ENCODE measurements around the gene MAN2A2.
A peak's percentile ranks its signal among the peaks of the same experiment; 100 is the strongest.
"Not testable (repeated sequence)": the region's sequence is repeated elsewhere in the genome, so short reads cannot be mapped to it uniquely, and the experiment has no call there.

The MAN2A2 gene

DNA sequence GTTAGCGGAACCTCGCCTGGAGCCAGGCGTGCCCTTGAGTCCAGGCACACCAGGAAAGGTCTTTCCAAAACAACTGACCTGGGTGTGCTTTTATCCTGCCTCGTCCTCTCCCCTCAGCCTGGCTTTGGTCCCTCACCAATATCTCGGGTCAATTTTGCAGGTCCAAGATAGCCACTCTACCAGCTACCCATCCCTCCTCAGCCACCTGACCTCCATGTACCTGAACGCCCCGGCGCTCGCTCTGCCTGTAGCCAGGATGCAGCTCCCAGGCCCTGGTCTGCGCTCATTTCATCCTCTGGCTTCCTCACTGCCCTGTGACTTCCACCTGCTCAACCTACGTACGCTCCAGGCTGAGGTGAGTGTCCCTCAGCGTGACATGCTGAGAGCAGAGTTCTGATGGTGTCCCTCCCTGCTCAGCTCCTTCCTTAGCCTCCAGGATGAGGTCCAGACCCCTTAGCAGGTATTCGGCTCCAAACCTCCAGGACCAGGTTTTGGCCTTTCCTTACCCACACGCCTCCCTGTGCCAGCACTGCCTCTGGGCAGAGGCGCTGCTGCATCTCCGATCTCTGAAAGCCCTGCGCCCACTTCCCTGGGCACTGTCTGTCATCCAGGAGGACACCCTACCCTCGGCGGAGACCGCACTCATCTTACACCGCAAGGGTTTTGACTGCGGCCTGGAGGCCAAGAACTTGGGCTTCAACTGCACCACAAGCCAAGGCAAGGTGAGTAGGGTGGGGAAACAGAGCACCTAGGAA lies 15.1 kb downstream of the MAN2A2 start:
- DNase-seq (ENCODE audit: low read depth in 2 of 2) = no peak

DNA sequence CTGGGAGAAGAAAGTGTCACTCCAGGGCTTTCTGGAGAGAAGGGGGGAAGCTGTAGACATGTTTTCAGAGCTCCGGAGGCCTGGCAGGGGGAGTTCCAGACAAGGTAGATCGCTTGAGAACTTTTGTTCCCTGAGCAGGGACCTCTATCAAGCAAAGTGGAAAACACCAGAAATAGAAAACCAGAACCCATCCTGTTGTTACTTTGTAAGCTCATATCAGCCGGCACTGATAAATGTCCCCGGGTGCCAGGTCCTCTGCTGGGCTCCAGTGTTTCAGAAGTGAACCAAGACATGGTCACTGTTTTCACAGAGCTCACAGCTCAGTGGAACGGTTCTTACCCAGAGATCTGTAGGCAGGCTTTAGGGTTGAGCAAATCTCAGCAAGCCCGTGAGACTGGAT lies 15.7 kb downstream of the MAN2A2 start:
- no peak for DNase-seq (ENCODE audit: low read depth in 2 of 2)

DNA sequence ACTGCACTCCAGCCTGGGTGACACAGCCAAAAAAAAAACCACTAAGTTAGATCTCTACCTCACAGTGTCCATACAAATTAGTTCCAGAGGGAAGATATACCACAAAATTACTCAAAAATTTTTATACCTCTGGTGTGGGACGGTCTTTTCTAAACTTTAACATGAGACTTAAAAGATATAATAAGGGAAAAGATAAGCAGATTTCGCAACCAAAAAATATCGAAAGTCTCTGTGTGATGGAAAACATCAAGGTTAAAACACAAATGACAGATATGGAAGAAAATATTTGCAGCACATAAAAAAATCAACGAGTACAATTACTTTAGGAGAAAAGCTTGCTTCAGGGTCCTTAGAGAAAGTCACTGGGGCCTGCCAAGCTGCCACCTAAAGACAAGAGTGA lies 18.8 kb downstream of the MAN2A2 start:
- DNase-seq (ENCODE audit: low read depth in 2 of 2) = no peak

DNA sequence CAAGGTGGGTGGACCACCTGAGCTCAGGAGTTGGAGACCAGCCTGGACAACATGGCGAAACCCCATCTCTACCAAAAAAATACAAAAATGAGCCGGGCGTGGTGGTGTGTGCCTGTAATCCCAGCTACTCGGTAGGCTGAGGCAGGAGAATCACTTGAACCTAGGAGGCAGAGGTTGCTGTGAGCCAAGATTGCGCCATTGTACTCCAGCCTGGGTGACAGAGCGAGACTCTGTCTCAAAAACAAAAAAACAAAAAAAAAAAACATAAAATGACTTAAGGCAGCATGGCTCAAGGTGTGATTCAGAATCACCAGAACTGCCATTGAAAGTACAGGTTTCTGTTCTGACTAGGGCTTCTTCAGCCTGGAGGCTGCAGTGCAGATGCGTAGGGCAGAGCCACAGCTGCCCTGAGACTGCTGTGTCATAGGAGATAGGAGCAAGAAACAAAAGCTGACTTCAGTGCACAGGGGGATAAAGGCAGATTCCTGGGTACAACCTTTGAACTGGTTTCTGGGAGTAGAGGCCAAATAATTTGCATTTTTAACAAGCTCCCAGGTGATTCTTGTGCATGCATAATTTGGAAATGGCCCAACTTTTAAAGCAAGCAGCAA lies 19.7 kb downstream of the MAN2A2 start:
- not testable (repeated sequence) for DNase-seq (ENCODE audit: low read depth in 2 of 2)

DNA sequence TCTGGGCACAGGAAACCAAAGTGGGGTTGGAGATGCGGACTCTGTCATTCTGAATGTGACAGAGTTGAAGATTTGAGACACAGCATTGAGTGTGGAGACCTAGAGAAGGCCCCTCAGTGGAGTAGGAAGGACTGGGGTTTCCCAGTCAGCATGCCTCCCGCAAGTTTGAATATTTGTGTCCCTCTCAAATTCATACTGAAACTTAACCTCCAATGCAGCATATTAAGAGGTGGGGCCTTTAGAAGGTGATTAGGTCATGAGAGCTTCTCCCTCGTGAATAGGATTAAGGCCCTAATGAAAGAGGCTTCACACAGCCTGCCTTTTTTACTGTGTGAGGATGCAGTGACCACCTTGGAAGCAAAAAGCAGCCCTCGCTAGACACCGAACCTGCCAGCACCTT lies 21.3 kb downstream of the MAN2A2 start:
- no peak for DNase-seq (ENCODE audit: low read depth in 2 of 2)

DNA sequence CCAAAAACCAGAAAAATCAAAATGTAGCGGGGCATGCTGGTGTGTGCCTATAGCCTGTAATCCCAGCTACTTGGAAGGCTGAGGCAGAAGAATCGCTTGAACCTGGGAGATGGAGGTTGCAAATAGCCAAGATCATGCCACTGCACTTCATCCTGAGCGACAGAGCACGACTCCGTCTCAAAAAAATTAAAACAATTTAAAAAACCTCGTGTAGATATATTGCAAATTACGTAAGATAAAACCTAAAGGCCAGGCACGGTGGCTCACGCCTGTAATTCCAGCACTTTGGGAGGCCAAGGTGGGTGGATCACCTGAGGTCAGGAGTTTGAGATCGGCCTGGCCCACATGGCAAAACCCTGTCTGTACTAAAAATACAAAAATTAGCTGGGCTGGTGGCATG lies 23.7 kb downstream of the MAN2A2 start:
- not testable (repeated sequence) for DNase-seq (ENCODE audit: low read depth in 2 of 2)

DNA sequence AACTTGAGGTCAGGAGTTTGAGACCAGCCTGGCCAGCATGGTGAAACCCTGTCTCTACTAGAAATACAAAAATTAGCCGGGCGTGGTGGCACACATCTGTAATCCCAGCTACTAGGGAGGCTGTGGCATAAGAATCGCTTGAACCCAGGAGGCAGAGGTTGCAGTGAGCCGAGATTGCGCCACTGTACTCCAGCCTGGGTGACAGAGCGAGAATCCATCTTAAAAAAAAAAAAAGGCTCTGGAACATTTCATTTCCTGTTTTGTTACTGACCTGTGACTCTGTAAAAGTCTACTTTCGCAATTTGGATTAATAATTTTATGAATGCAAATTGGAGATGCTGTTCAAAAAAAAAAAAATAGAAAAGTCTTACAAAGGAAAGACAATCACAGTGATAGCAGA lies 25.0 kb downstream of the MAN2A2 start:
- DNase-seq (ENCODE audit: low read depth in 2 of 2) = not testable (repeated sequence)

DNA sequence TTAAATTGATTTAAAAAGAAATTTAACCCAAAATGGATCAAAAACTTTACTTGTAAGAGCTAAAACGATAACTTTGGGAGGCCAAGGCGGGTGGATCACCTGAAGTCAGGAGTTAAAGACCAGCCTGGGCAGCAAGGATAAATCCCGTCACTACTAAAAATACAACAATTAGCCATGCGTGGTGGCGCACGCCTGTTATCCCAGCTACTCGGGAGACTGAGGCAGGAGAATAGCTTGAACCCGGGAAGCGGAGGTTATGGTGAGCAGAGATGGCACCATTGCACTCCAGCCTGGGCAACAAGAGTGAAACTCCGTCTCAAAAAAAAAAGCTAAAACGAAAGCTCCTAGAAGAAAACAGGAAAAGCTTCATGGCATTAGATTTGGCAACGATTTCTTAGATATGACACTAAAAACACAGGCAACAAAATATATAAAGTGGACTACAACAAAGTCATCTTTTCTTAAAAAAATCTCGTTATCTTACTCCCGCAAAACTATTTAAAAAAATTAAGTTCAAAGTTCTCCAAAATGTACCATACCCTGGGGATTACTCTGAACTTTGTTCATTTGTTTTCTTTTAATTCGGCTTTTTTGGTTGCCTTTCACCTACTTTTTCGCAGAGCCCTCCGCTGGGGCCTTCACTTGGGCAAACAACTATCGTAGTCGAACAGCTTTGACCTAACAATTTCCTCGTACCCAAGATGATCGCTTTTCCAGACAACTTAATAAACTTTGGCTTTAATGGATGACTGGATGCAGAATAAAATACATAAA lies 26.3 kb downstream of the MAN2A2 start:
- DNase-seq (ENCODE audit: low read depth in 2 of 2) = no peak

DNA sequence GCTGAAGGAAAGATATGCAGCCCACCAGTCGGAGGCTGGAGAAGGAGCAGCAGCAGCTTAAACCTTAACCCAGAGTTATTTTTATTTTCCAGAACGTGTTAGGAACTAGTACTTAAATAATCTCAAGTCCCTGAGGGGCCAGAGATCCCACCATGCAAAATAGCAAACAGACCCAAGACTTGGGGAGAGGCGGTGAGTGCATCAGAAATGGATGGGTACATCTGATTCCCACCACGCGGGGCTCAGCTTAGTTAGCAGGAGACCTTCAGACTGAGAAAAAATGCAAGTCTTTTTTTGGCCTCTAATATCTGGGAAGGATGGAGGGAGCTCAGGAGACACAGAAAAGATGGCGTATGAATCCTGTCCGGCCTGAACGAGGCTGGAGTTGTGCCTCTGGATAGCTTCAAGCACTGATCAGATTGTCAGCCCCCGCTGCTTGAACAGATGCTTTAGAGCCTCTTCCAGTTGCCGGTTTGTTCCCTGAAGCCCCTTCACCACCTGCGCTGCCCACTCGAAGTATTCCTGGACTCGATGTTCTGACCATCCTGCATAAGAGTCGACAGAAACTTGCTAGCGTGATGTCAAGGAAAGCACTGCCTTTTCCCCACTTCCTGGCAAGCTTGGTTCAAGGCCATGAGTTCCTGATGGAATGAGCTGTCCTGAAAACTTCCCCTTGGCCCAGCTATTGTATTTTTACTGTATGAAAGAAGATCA lies 27.9 kb downstream of the MAN2A2 start:
- no peak for DNase-seq (ENCODE audit: low read depth in 2 of 2)

DNA sequence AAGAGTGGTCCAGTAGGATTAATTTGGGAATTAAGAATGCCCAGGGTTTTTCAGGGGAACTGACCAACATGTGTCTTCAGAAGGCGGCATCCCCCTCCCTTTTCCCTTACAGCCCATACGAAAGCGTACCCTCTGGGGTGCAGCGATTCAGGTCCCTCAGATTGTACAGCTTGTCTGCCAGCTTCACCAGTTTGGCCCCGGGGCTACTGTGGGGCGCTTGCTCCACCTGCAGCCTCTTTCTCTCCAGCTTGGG lies 28.4 kb downstream of the MAN2A2 start:
- DNase-seq (ENCODE audit: low read depth in 2 of 2) = no peak

DNA sequence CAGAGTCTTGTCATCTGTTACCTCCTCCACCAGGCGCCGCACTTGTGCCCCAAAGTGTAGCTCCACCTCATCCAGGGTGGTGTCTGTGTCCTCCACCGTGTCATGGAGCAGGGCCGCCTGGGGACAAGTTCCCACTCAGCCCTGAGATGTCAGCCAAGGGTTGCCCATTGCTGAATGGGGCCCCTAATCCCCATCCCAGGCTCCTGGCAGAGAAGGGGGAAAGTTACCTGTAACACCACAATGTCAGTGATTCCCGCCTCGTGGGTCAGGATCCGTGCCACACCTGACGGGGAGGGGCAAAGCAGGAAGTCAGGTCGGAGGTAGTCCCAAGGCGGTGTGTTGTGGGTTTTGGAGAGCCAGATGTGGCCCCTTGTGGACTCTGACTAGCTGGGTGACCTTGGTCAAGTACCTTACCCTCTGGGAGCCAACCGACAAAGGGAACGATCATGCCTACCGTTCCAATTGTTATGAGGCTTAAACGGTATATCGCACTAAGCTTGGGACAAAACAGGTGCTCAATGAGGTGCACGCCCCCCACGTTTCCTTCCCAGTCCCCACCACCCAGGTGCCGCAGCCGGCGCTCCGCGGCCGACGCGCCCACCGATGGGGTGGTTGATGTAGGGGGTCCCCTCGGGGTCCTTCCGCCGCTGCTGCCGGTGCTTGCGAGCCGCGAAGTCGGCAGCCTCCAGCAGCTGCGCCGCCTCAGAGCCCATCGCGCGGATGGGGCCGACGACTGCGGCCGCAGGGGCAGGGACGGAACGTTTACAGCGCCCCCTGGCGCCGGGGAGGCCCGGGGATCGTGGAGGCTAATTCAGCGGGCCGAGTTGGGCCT lies 28.9 kb downstream of the MAN2A2 start, which contains the start of gene HDDC3:
TSS of gene HDDC3 (minus strand) at position 722 of the 832 bp plus-strand sequence. CDS start at position 713, 9 bp downstream.
- peak; percentile 74 to 93 for DNase-seq (ENCODE audit: low read depth in 2 of 2)

DNA sequence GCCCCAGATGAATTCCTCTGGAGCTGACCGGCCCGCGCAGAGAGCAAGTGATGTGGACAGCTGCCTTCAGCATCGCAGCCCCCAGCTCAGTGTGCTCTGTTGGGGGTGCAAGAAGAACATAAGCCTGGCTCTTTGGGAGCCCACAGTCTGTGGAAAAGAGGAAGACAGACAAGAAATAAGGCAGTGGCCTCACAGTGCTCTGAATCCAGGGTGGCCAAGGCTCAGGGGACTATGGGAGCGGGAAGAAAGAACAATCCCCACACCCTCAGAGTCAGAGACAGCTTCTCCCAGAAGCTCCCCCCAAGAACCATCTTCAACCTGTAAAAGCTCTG lies 29.5 kb downstream of the MAN2A2 start:
- DNase-seq (ENCODE audit: low read depth in 2 of 2) = no peak

DNA sequence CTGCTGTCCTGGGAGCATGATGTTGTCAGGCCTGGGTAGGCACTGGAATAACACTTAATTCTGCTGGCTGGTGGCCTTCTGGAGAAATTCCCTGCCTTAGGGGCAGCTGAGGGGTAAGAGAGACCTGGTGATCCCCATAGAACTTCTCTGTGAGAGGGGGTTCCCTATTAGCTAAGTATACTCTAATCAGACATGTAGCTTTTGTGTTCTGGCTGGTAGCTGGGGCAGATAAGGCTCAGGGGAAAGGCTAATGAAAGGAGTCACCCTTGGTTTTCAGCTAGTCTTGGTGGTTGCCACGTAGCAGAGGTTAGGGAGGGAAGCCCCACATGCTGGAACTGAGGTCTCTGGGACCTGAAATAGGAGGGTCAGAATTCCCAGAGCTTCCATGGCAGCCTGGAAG lies 30.2 kb downstream of the MAN2A2 start:
- DNase-seq (ENCODE audit: low read depth in 2 of 2) = no peak

DNA sequence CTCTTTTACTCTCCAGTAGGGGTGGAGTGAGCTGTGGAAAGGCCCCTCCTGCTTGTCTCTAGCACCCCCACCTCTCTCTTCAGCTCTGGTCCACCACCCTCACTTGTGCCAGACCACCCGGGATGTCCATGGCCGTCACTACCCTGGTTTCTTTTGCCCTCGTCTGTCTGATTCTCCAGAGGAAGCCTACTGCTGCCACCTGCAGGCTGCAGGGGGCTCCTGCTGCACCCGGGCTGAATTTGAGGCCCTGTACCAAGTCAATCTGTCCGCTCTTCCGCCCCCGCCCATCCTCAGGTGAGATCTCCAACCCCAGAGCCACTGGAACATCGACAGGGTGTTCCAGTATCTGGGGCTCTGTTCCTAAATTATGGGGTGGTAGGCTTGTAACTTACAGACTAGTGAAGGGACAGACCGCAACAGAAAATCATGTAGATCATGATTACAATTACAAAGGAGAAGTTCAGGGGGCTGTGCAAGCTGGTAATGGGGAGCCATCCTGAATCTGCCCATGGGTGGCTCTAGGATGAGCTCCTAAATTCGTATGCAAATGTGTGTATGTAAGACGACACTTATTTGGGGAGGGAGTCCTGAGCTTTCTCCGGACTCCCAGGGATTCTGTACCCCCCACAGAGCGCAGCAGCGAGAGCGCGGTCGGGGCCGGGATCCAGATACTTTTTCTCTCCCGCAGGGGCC lies 31.3 kb downstream of the MAN2A2 start:
- peak; percentile 60 to 72 for DNase-seq (ENCODE audit: low read depth in 2 of 2)

DNA sequence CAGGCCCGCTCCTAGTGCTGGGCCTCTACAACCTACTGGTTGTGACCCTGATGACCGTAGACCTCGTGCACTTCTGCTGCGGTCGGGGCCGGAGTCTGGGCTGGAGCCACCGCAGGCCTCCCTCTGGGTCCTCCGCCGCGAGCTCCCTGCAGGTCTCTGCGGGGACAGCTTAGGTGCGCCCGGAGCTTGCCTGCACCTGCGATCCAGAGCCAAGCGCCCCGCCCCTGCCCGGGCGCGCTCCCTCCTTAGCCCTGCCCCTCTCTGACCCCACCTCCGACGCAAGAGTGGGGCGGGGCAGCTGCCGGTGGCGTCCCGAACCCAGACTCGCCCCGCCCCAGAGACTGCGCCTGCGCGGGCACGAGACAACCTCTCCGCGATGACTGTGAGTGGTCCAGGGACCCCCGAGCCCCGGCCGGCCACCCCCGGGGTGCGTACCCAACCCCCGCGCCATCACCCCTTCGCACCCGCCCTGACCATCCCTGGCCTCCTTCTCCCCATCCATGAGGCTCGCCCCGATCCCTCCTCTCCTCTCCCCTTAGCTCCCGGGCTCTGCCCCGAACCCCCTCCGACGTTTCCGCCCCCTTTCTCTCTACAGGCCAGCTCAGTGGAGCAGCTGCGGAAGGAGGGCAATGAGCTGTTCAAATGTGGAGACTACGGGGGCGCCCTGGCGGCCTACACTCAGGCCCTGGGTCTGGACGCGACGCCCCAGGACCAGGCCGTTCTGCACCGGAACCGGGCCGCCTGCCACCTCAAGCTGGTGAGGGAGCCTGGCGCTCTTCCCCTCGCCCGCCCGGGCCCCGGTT lies 32.0 kb downstream of the MAN2A2 start, which contains the start of gene UNC45A:
TSS of gene UNC45A (plus strand) at position 337 of the 803 bp plus-strand sequence. CDS start at position 377, 40 bp downstream.
- DNase-seq (ENCODE audit: low read depth in 2 of 2) = peak; percentile 92 to 96

DNA sequence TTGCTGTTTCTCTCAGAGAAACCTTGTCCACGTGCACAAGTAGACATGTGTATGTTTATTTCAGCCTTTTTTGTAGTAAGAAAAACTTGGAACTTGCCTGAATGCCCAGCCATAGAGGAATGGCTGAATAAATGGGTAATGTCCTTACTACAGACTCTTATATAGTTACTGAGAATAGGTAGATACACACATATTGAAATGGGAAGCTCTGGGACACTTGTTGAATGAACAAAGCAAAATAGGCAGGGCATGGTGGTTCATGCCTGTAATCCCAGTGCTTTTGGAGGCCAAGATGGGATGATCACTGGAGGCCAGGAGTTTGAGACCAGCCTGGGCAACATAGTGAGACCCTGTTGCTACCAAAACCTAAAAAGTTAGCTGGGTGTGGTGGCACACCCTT lies 33.7 kb downstream of the MAN2A2 start:
- DNase-seq (ENCODE audit: low read depth in 2 of 2) = no peak

DNA sequence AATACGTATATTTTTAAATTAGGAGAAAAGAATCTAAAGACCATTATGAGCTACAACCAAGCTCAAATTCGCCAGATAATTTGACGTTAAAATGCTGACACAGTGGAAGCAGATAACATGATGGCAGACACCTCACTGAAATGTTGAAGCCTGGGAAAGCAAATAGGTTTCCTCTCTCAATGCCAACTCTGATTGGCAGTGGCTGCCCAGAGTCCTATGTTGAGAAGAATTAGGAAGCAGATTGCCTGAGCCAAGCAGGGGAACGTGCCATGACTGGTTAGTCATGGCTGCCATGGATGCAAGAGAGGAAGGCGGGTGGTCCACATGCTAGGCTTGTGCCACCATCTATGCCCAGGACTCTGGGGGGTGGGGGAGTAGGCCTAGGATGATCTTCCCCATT lies 35.2 kb downstream of the MAN2A2 start:
- DNase-seq (ENCODE audit: low read depth in 2 of 2) = no peak

DNA sequence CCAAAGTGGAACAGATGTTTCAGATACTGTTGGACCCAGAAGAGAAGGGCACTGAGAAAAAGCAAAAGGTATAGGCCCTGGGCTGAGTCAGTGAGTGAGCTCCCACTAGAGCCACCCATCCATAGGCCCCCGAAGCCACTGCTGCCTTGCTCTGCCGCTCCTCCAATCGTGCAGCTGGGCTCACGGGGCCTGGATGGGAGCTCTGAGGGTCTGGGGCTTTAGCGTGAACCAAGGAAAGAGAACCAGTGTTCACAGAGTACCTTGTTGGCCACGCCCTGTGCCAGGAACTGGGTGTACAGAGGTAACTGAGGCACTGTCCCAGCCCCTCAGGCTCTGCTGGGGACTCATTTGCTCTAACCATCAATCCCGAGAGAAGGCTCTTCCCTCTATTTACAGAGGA lies 36.7 kb downstream of the MAN2A2 start:
- no peak for DNase-seq (ENCODE audit: low read depth in 2 of 2)

DNA sequence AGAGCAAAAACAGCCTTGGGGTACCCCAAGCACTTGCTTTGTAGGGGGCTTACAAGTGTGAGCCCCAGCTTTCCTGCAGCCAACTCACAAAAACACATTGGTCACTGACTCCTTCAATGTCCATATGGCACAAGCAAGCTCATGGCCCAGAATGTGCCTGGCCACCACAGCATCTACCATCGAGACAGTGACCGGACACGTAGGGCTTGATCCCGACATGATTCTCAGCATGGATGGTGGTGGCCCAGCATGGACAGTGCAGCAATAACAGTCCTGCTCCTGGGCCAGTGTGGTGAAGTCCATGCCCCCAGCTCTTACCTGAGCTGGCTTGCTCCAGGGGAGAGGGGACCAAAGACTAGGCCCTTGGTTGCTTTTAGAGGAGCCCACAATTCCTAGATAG lies 37.9 kb downstream of the MAN2A2 start:
- DNase-seq (ENCODE audit: low read depth in 2 of 2) = no peak

All from stimulated activated CD4-positive, alpha-beta T cell treated with anti-CD3 and anti-CD28 coated beads, Interleukin-1b, Interleukin-23, amount 100 ng/mL, for 1 hour (primary cell).